SK-N-SH treated with all-trans-retinoic acid at 6 μM for 48 hours (cell line): ENCODE results near the gene DNAJC1.

ENCODE experiments used
- ARNTL ChIP-seq: fragments of 450-650 bp; formaldehyde crosslinking; IDR thresholded peaks from 2 replicates; pipeline ENCODE4 v1.5.0; 2020; ENCODE audit warnings: low read depth, mild to moderate bottlenecking, moderate library complexity, borderline replicate concordance
- ESRRG ChIP-seq: fragments of 250-450 bp; sonication (Bioruptor Pico); IDR thresholded peaks from 2 replicates; pipeline ENCODE4 v1.6.1; 2021; ENCODE audit warnings: mild to moderate bottlenecking
- GLIS3 ChIP-seq: fragments of 250-450 bp; sonication (Bioruptor Pico); IDR thresholded peaks from 2 replicates; pipeline ENCODE4 v1.5.0; 2020; ENCODE audit warnings: mild to moderate bottlenecking, moderate library complexity
- PPARA ChIP-seq: fragments of 250-450 bp; sonication (Bioruptor Pico); IDR thresholded peaks from 2 replicates; pipeline ENCODE4 v1.5.0; 2020; ENCODE audit warnings: mild to moderate bottlenecking, borderline replicate concordance
- RARB ChIP-seq: fragments of 250-450 bp; sonication (Bioruptor Pico); IDR thresholded peaks from 2 replicates; pipeline ENCODE4 v1.8.0; 2021; ENCODE audit warnings: mild to moderate bottlenecking, moderate library complexity
- TOX ChIP-seq: fragments of 250-450 bp; sonication (Bioruptor Pico); IDR thresholded peaks from 2 replicates; pipeline ENCODE4 v1.8.0; 2021; ENCODE audit warnings: mild to moderate bottlenecking, moderate library complexity, borderline replicate concordance
- ZC3H10 ChIP-seq: fragments of 250-450 bp; sonication (Bioruptor Pico); IDR thresholded peaks from 2 replicates; pipeline ENCODE4 v1.5.1; 2021; ENCODE audit warnings: mild to moderate bottlenecking, moderate library complexity
- ZFP3 ChIP-seq: fragments of 250-450 bp; sonication (Bioruptor Pico); IDR thresholded peaks from 2 replicates; pipeline ENCODE4 v1.5.0; 2020; ENCODE audit warnings: mild to moderate bottlenecking, moderate library complexity
- ZNF8 ChIP-seq: fragments of 450-650 bp; formaldehyde crosslinking; IDR thresholded peaks from 2 replicates; pipeline ENCODE4 v1.5.0; 2020; ENCODE audit warnings: mild to moderate bottlenecking, moderate library complexity
- TF ChIP-seq, protein P1 (sequence below): fragments of 250-450 bp; sonication (Bioruptor Pico); IDR thresholded peaks from 2 replicates; pipeline ENCODE4 v1.8.0; 2020; ENCODE audit warnings: mild to moderate bottlenecking, moderate library complexity, borderline replicate concordance
- TF ChIP-seq, protein P2 (sequence below): fragments of 250-450 bp; sonication (Bioruptor Pico); IDR thresholded peaks from 2 replicates; pipeline ENCODE4 v1.5.1; 2020; ENCODE audit warnings: low read depth, mild to moderate bottlenecking, moderate library complexity
- TF ChIP-seq, protein P3 (sequence below): fragments of 250-450 bp; sonication (Bioruptor Pico); IDR thresholded peaks from 2 replicates; pipeline ENCODE4 v1.5.0; 2020; ENCODE audit warnings: mild to moderate bottlenecking, moderate library complexity
- TF ChIP-seq, protein P4 (sequence below): fragments of 250-450 bp; sonication (Bioruptor Pico); IDR thresholded peaks from 2 replicates; pipeline ENCODE4 v1.8.0; 2021; ENCODE audit warnings: low read depth, mild to moderate bottlenecking, moderate library complexity, borderline replicate concordance

DNA sequence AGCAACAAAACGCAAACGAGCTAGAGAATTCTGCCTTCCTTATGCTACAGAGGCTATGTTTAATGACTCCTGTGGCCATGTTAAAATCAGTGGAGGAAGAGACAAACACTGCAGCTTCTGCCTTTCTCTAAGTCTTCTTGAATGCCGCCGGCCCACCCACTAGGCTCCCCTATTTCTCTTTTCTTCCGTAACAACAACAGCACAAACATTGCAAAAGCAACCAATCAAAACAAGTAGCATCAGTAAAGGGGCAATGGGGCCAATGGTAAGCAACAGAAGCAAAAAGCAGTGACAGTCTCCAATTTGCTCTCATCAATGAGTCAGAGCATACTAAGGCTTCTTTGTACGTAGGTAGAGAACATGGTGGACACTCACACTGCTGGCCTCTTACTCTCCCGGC, 26.8 kb downstream of the DNAJC1 start:
- TF ChIP-seq PPARA (CRISPR knock-in tag), result no peak
- TF ChIP-seq, protein P1, sequence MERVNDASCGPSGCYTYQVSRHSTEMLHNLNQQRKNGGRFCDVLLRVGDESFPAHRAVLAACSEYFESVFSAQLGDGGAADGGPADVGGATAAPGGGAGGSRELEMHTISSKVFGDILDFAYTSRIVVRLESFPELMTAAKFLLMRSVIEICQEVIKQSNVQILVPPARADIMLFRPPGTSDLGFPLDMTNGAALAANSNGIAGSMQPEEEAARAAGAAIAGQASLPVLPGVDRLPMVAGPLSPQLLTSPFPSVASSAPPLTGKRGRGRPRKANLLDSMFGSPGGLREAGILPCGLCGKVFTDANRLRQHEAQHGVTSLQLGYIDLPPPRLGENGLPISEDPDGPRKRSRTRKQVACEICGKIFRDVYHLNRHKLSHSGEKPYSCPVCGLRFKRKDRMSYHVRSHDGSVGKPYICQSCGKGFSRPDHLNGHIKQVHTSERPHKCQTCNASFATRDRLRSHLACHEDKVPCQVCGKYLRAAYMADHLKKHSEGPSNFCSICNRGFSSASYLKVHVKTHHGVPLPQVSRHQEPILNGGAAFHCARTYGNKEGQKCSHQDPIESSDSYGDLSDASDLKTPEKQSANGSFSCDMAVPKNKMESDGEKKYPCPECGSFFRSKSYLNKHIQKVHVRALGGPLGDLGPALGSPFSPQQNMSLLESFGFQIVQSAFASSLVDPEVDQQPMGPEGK (CRISPR knock-in tag), result no peak
- no peak for TF ChIP-seq ZNF8 (CRISPR knock-in tag)
- TF ChIP-seq ZFP3, result no peak
- TF ChIP-seq, protein P2, sequence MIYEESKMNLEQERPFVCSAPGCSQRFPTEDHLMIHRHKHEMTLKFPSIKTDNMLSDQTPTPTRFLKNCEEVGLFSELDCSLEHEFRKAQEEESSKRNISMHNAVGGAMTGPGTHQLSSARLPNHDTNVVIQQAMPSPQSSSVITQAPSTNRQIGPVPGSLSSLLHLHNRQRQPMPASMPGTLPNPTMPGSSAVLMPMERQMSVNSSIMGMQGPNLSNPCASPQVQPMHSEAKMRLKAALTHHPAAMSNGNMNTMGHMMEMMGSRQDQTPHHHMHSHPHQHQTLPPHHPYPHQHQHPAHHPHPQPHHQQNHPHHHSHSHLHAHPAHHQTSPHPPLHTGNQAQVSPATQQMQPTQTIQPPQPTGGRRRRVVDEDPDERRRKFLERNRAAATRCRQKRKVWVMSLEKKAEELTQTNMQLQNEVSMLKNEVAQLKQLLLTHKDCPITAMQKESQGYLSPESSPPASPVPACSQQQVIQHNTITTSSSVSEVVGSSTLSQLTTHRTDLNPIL (CRISPR knock-in tag), result no peak
- no peak for TF ChIP-seq ESRRG
- no peak for TF ChIP-seq ZC3H10
- TF ChIP-seq TOX (CRISPR knock-in tag), result no peak
- TF ChIP-seq RARB (CRISPR knock-in tag), result no peak
- TF ChIP-seq, protein P3, sequence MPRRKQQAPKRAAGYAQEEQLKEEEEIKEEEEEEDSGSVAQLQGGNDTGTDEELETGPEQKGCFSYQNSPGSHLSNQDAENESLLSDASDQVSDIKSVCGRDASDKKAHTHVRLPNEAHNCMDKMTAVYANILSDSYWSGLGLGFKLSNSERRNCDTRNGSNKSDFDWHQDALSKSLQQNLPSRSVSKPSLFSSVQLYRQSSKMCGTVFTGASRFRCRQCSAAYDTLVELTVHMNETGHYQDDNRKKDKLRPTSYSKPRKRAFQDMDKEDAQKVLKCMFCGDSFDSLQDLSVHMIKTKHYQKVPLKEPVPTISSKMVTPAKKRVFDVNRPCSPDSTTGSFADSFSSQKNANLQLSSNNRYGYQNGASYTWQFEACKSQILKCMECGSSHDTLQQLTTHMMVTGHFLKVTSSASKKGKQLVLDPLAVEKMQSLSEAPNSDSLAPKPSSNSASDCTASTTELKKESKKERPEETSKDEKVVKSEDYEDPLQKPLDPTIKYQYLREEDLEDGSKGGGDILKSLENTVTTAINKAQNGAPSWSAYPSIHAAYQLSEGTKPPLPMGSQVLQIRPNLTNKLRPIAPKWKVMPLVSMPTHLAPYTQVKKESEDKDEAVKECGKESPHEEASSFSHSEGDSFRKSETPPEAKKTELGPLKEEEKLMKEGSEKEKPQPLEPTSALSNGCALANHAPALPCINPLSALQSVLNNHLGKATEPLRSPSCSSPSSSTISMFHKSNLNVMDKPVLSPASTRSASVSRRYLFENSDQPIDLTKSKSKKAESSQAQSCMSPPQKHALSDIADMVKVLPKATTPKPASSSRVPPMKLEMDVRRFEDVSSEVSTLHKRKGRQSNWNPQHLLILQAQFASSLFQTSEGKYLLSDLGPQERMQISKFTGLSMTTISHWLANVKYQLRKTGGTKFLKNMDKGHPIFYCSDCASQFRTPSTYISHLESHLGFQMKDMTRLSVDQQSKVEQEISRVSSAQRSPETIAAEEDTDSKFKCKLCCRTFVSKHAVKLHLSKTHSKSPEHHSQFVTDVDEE, result no peak
- no peak for TF ChIP-seq GLIS3 (CRISPR knock-in tag)
- TF ChIP-seq, protein P4, sequence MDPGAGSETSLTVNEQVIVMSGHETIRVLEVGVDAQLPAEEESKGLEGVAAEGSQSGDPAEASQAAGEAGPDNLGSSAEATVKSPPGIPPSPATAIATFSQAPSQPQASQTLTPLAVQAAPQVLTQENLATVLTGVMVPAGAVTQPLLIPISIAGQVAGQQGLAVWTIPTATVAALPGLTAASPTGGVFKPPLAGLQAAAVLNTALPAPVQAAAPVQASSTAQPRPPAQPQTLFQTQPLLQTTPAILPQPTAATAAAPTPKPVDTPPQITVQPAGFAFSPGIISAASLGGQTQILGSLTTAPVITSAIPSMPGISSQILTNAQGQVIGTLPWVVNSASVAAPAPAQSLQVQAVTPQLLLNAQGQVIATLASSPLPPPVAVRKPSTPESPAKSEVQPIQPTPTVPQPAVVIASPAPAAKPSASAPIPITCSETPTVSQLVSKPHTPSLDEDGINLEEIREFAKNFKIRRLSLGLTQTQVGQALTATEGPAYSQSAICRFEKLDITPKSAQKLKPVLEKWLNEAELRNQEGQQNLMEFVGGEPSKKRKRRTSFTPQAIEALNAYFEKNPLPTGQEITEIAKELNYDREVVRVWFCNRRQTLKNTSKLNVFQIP (CRISPR knock-in tag), result no peak
- TF ChIP-seq ARNTL (CRISPR knock-in tag), result no peak
